IMR-90 (cell line): ENCODE measurements around the gene MT3. TPM values are rescaled to one million over a fixed set of nuclear protein-coding genes. Genes with fewer than 3 reads are reported as not detected.
A peak's percentile ranks its signal among the peaks of the same experiment; 100 is the strongest.

ENCODE experiments used
- ATAC-seq: fragments of 200-7000 bp; cut with Tn5 transposase; 2 replicates; pipeline ENCODE4 v1.9.1; 2020; ENCODE audit warnings: low read depth, mild to moderate bottlenecking, moderate library complexity
- BruUV-seq: library from RNA; stranded (reverse); fragments of 400-500 nt; replicated peaks from 2 replicates; lab custom pipeline; 2021; lab: Mats Ljungman, UMichigan
- CTCF ChIA-PET: fragments of 300-600 bp; formaldehyde crosslinking; extraction: SDS; loops from one replicate; lab custom pipeline; 2021; ENCODE audit warnings: antibody characterized with exemption; lab: Yijun Ruan, JAX
- POLR2A ChIA-PET: fragments of 300-600 bp; sonication (Branson Sonifier 250); formaldehyde crosslinking; loops from one replicate; lab custom pipeline; 2022; ENCODE audit warnings: antibody characterized with exemption; ENCODE audit not compliant: unreplicated experiment; lab: Charles Lee
- DNase-seq: peaks from one replicate; pipeline ENCODE4 v3.0.0; 2013
- H2AFZ ChIP-seq: replicated peaks from 2 replicates; pipeline ENCODE3; 2013; ENCODE audit warnings: low read length, mild to moderate bottlenecking; ENCODE audit not compliant: poor library complexity
- H2AK5ac ChIP-seq: 2 replicates; pipeline ENCODE4 v1.6.1; 2013; ENCODE audit warnings: low read depth, low read length, inconsistent platforms
- H2AK9ac ChIP-seq: replicated peaks from 2 replicates; pipeline ENCODE3; 2013; ENCODE audit warnings: mild to moderate bottlenecking, low read depth, low read length, moderate library complexity; ENCODE audit not compliant: poor library complexity
- H2BK120ac ChIP-seq: 2 replicates; pipeline ENCODE4 v1.6.1; 2013; ENCODE audit warnings: low read depth, low read length, inconsistent platforms
- H2BK15ac ChIP-seq: 3 replicates; pipeline ENCODE4 v1.6.1; 2013; ENCODE audit warnings: low read depth, low read length, inconsistent platforms
- H2BK20ac ChIP-seq: 2 replicates; pipeline ENCODE4 v1.6.1; 2013; ENCODE audit warnings: low read depth, mild to moderate bottlenecking, inconsistent platforms, low read length, moderate library complexity
- H2BK5ac ChIP-seq: 2 replicates; pipeline ENCODE4 v1.6.1; 2013; ENCODE audit warnings: mild to moderate bottlenecking, low read depth, low read length, inconsistent platforms; ENCODE audit not compliant: poor library complexity, severe bottlenecking
- H3K14ac ChIP-seq: replicated peaks from 2 replicates; pipeline ENCODE4 v1.6.1; 2013; ENCODE audit warnings: low read depth, low read length, inconsistent platforms
- H3K18ac ChIP-seq: 2 replicates; pipeline ENCODE4 v1.6.1; 2013; ENCODE audit warnings: low read depth, low read length, control low read depth
- H3K23ac ChIP-seq: 2 replicates; pipeline ENCODE4 v1.6.1; 2013; ENCODE audit warnings: low read depth, low read length, inconsistent platforms
- H3K27ac ChIP-seq: 2 replicates; pipeline ENCODE4 v1.5.1; 2013; ENCODE audit warnings: mild to moderate bottlenecking, control low read depth, low read length; ENCODE audit not compliant: insufficient read depth
- H3K27me3 ChIP-seq: 2 replicates; pipeline ENCODE4 v1.6.1; 2013; ENCODE audit warnings: low read length; ENCODE audit not compliant: control insufficient read depth, insufficient read depth
- H3K36me3 ChIP-seq: 2 replicates; pipeline ENCODE4 v1.6.1; 2013; ENCODE audit warnings: low read length, mixed read lengths; ENCODE audit not compliant: control insufficient read depth, insufficient read depth
- H3K4ac ChIP-seq: 2 replicates; pipeline ENCODE4 v1.6.1; 2013; ENCODE audit warnings: low read depth, low read length, inconsistent platforms
- H3K4me1 ChIP-seq: 2 replicates; pipeline ENCODE4 v1.6.1; 2013; ENCODE audit warnings: low read length, mixed read lengths; ENCODE audit not compliant: control insufficient read depth, insufficient read depth
- H3K4me2 ChIP-seq: 2 replicates; pipeline ENCODE4 v1.6.1; 2013; ENCODE audit warnings: low read depth, mild to moderate bottlenecking, control low read depth, low read length, moderate library complexity
- H3K4me3 ChIP-seq: 2 replicates; pipeline ENCODE4 v1.5.1; 2013; ENCODE audit warnings: low read depth, mild to moderate bottlenecking, control low read depth, low read length, moderate library complexity; ENCODE audit not compliant: insufficient read depth
- H3K56ac ChIP-seq: 2 replicates; pipeline ENCODE4 v1.6.1; 2013; ENCODE audit warnings: low read length, inconsistent platforms; ENCODE audit not compliant: insufficient read depth; ENCODE audit errors: extremely low read depth
- H3K79me1 ChIP-seq, 2 experiments: 2 replicates each; pipeline ENCODE4 v1.6.1; 2013; ENCODE audit warnings: low read length in 2 of 2, inconsistent platforms in 1 of 2, low read depth in 1 of 2
- H3K9ac ChIP-seq: 2 replicates; pipeline ENCODE4 v1.6.1; 2013; ENCODE audit warnings: low read depth, low read length, control low read depth
- H3K9me1 ChIP-seq: 2 replicates; pipeline ENCODE4 v1.6.1; 2013; ENCODE audit warnings: low read length, inconsistent platforms; ENCODE audit not compliant: insufficient read depth
- H3K9me3 ChIP-seq: 2 replicates; pipeline ENCODE4 v1.6.1; 2013; ENCODE audit warnings: low read length; ENCODE audit not compliant: control insufficient read depth, insufficient read depth
- H4K20me1 ChIP-seq: 2 replicates; pipeline ENCODE4 v1.6.1; 2013; ENCODE audit warnings: low read length, inconsistent platforms; ENCODE audit not compliant: insufficient read depth
- H4K5ac ChIP-seq: 2 replicates; pipeline ENCODE4 v1.6.1; 2013; ENCODE audit warnings: mild to moderate bottlenecking, low read depth, low read length, control low read depth
- H4K8ac ChIP-seq, 2 experiments: 2 replicates each; pipeline ENCODE4 v1.6.1; 2013; ENCODE audit warnings: low read depth in 2 of 2, low read length in 2 of 2, control low read depth in 1 of 2, inconsistent platforms in 1 of 2
- H4K91ac ChIP-seq: 2 replicates; pipeline ENCODE4 v1.6.1; 2013; ENCODE audit warnings: low read depth, low read length, inconsistent platforms; ENCODE audit not compliant: insufficient read depth
- CEBPB ChIP-seq: IDR thresholded peaks from 2 replicates; pipeline ENCODE4 v1.6.1; 2012; ENCODE audit warnings: low read depth, low read length, improper control_type of control experiment
- CHD1 ChIP-seq: IDR thresholded peaks from 2 replicates; pipeline ENCODE4 v1.6.1; 2012; ENCODE audit warnings: low read depth, low read length, improper control_type of control experiment
- NFE2L2 ChIP-seq: fragments of 150-350 bp; IDR thresholded peaks from 2 replicates; pipeline ENCODE4 v1.6.1; 2016; ENCODE audit warnings: low read depth, mild to moderate bottlenecking, low read length
- POLR2A ChIP-seq: IDR thresholded peaks from 2 replicates; pipeline ENCODE4 v1.6.1; 2012; ENCODE audit warnings: mild to moderate bottlenecking, low read depth, low read length
- RAD21 ChIP-seq: IDR thresholded peaks from 2 replicates; pipeline ENCODE4 v1.6.1; 2012; ENCODE audit warnings: low read length, improper control_type of control experiment
- SMC3 ChIP-seq: fragments of 150-350 bp; IDR thresholded peaks from 2 replicates; pipeline ENCODE4 v1.6.1; 2016; ENCODE audit warnings: low read depth, mild to moderate bottlenecking, antibody characterized with exemption, low read length, moderate library complexity
- WGBS, 2 experiments: methylation state at CpG; one replicate each; pipeline versions ENCODE4 v1.1.5 to v1.1.7; 2013; ENCODE audit warnings: missing lambda C conversion rate in 2 of 2; ENCODE audit not compliant: insufficient read length in 1 of 2; ENCODE audit errors: extremely low coverage in 2 of 2; 5-methylcytosine and 5-hydroxymethylcytosine counted together
- dilution Hi-C: fragments of 300-500 bp; cut with HindIII; formaldehyde crosslinking; loops from one replicate; pipeline ENCODE4 v1.14.3; 2018; ENCODE audit warnings: low sequenced_read_pairs; ENCODE audit not compliant: unreplicated experiment
- in situ Hi-C: fragments of 300-500 bp; cut with MboI; formaldehyde crosslinking; loops from 3 replicates; pipeline ENCODE4 v1.14.3; 2019; ENCODE audit warnings: low sequenced_read_pairs, inconsistent platforms, mixed read lengths
- intact Hi-C: fragments of 100-400 bp; cut with micrococcal nuclease; formaldehyde crosslinking; loops from 2 replicates; pipeline ENCODE4 v1.10.0; 2022
- polyA plus RNA-seq, 3 experiments: library from polyadenylated mRNA; depleted of rRNA; stranded (reverse); fragments of >200 nt; gene quantifications; 2 replicates each; pipeline ENCODE4 v1.2.3, GENCODE V29; 2012; ENCODE audit warnings: low replicate concordance in 1 of 3
- total RNA-seq: library from RNA; depleted of rRNA; stranded (reverse); fragments of >200 nt; gene quantifications from 2 replicates; pipeline ENCODE4 v1.2.3, GENCODE V29; 2012
- TF ChIP-seq, protein P1 (sequence below): conservative IDR thresholded peaks from 2 replicates; pipeline ENCODE4 v1.5.1; 2012; ENCODE audit warnings: mild to moderate bottlenecking, low read depth, low read length, improper control_type of control experiment

MT3 gene
- total and polyA plus RNA-seq, 2 of the 4 experiments (the other 2 are of a cell fraction): 0.62 TPM; not detected in 1

DNA sequence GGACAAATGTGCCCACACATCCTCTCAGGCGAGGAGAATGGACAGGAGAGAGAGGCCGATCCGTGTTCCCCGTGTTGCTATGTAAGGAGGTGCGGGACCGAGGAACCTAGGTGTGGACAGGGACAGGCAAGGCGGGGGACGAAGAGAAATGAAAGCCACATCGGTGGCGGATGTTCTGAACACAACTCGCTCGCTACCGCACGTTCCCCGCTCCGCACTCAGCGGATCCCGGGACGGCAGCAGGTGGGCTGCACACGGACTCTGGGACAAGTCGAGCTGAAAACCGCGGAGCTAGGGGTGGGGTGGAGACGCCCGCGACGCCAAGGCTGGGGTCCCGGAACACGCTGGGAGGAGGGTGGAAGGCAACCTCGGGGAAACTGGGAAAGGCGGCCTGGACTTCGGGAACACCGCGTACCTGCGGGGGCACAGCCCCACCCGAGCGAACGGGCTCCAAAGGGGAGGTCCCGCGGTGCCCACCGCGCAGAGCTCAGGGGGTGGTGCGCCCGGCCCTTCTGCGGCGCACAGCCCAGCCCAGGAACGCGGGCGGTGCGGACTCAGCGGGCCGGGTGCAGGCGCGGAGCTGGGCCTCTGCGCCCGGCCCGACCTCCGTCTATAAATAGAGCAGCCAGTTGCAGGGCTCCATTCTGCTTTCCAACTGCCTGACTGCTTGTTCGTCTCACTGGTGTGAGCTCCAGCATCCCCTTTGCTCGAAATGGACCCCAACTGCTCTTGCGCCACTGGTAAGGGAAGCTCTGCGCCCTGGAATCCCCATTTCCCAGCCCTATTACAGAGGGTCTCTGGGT, 36.0 kb downstream of the MT3 start, which contains the start of gene MT1E:
MT1E (plus strand) TSS at position 642 of the 803 bp plus-strand sequence; CDS start at position 713, 71 bp downstream.
- H2BK5ac ChIP-seq: peak within 1 kb of the TSS; percentile 92
- H3K27me3 ChIP-seq: no peaks in the 10 kb centered on the region
- peaks cover 17% of the 10 kb centered on the region for H3K4me1 ChIP-seq
- H2AK5ac ChIP-seq: peak within 1 kb of the TSS; percentile 100
- no peaks in the 10 kb centered on the region for H3K9me3 ChIP-seq
- H3K14ac ChIP-seq: peak within 1 kb of the TSS; percentile 96
- peak within 1 kb of the TSS; percentile 88 for H3K56ac ChIP-seq
- peak within 1 kb of the TSS; percentile 85 for H3K27ac ChIP-seq
- peaks cover 3 to 13% of the 10 kb centered on the region in 2 experiments; a peak in 3 of 4 replicates for H3K79me1 ChIP-seq
- H2AK9ac ChIP-seq: peak within 1 kb of the TSS; percentile 97
- no TSS peak for BruUV-seq
- in situ Hi-C loops: no loop called here
- CTCF ChIA-PET: interaction anchor here (1.5 kb wide), 1 partner anchor 14 kb away, joined by 3 read pairs; no protein-coding TSS in a partner anchor
- H3K9ac ChIP-seq: peak within 1 kb of the TSS; percentile 84
- H3K4me3 ChIP-seq: peak within 1 kb of the TSS; percentile 51
- POLR2A ChIA-PET: interaction anchor here (0.6 to 3.8 kb wide), 3 partner anchors 8 to 408 kb away, joined by 3 to 37 read pairs (median 12); partner anchors contain the start of gene MT2A
- dilution Hi-C loops: no loop called here
- H4K8ac ChIP-seq: peak within 1 kb of the TSS; percentile 97 to 98
- H3K4me2 ChIP-seq: peak within 1 kb of the TSS; percentile 96
- WGBS, 2 experiments: 13% methylated on average over 30 of the region's 62 CpGs; no CpG with 5 or more reads in 1 of the 2 experiments
- H3K18ac ChIP-seq: peak within 1 kb of the TSS; percentile 91
- H2BK15ac ChIP-seq: peak within 1 kb of the TSS; percentile 95
- H2BK20ac ChIP-seq: peak within 1 kb of the TSS; percentile 79
- no peak for TF ChIP-seq CHD1
- TF ChIP-seq, protein P1, sequence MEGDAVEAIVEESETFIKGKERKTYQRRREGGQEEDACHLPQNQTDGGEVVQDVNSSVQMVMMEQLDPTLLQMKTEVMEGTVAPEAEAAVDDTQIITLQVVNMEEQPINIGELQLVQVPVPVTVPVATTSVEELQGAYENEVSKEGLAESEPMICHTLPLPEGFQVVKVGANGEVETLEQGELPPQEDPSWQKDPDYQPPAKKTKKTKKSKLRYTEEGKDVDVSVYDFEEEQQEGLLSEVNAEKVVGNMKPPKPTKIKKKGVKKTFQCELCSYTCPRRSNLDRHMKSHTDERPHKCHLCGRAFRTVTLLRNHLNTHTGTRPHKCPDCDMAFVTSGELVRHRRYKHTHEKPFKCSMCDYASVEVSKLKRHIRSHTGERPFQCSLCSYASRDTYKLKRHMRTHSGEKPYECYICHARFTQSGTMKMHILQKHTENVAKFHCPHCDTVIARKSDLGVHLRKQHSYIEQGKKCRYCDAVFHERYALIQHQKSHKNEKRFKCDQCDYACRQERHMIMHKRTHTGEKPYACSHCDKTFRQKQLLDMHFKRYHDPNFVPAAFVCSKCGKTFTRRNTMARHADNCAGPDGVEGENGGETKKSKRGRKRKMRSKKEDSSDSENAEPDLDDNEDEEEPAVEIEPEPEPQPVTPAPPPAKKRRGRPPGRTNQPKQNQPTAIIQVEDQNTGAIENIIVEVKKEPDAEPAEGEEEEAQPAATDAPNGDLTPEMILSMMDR: no peak
- TF ChIP-seq SMC3: no peak
- no peak for TF ChIP-seq RAD21
- no peak for TF ChIP-seq CEBPB
- TF ChIP-seq POLR2A: peak; percentile 95
- no peak for TF ChIP-seq NFE2L2
- ATAC-seq (peak; percentile 91), DNase-seq (peak; percentile 76)
- intact Hi-C loops: loop anchor here (5.0 kb wide), 1 partner anchor 57 kb away; the partner anchor contains the start of gene MT1X
- peak within 1 kb of the TSS; percentile 96 for H3K23ac ChIP-seq
- peak within 1 kb of the TSS; percentile 97 for H3K4ac ChIP-seq
- H2BK120ac ChIP-seq: peak within 1 kb of the TSS; percentile 92
- H4K20me1 ChIP-seq: no peaks in the 10 kb centered on the region
- no peaks in the 10 kb centered on the region for H3K36me3 ChIP-seq
- H3K9me1 ChIP-seq: peaks cover 4% of the 10 kb centered on the region; the same call in 1 of the 2 replicates
- peak within 1 kb of the TSS; percentile 98 for H4K5ac ChIP-seq
- peak within 1 kb of the TSS; percentile 96 for H4K91ac ChIP-seq
- H2AFZ ChIP-seq: peak within 1 kb of the TSS; percentile 98
